Adrenal gland (tissue), 5 donors: Measurements from ENCODE around the gene MRPL21.

Experiments
- POLR2A ChIP-seq, 2 donors: fragments of 450-650 bp; IDR thresholded peaks; one replicate each; pipeline ENCODE4 v1.6.1; 2017; ENCODE audit warnings: antibody characterized with exemption in 2 of 2, mild to moderate bottlenecking in 2 of 2, moderate library complexity in 1 of 2
- TF ChIP-seq, protein P1 (sequence below), 6 experiments: fragments of 450-650 bp in 4 of 6; fragments of 200-600 bp in 2 of 6; sonication (generic) in 1 of 6; IDR thresholded peaks; 1 replicate in 5 of 6; 2 replicates in 1 of 6; pipeline versions ENCODE4 v1.5.1 to v1.8.0; 2016 to 2021; ENCODE audit warnings: antibody characterized with exemption in 6 of 6, mild to moderate bottlenecking in 2 of 6, moderate library complexity in 1 of 6
- donor health status: DM: no; HTN: no; CAD: no.

DNA sequence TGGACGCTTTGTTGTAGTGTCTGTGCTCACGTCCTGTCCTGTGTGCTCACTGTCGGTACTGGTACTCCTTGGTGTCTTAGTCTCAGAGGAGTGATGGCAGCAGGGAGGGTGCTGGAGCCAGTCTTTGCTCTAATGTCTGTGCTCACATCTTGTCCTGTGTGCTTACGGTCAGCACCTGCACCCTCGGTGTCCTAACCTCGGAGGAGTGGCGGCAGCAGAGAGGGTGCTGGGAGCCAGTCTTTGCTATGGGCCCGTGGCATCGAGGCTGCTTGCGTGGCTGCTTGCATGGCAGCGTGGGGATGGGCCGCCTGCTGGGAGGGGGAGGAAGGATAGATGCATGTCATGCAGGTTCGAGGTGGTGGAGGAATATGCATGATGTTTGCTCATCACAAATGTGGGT is 12.8 kb upstream of the MRPL21 start:
- TF ChIP-seq, protein P1, sequence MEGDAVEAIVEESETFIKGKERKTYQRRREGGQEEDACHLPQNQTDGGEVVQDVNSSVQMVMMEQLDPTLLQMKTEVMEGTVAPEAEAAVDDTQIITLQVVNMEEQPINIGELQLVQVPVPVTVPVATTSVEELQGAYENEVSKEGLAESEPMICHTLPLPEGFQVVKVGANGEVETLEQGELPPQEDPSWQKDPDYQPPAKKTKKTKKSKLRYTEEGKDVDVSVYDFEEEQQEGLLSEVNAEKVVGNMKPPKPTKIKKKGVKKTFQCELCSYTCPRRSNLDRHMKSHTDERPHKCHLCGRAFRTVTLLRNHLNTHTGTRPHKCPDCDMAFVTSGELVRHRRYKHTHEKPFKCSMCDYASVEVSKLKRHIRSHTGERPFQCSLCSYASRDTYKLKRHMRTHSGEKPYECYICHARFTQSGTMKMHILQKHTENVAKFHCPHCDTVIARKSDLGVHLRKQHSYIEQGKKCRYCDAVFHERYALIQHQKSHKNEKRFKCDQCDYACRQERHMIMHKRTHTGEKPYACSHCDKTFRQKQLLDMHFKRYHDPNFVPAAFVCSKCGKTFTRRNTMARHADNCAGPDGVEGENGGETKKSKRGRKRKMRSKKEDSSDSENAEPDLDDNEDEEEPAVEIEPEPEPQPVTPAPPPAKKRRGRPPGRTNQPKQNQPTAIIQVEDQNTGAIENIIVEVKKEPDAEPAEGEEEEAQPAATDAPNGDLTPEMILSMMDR (IDR thresholded peaks at IDR 0.05): no peak
- no peak for TF ChIP-seq POLR2A (IDR thresholded peaks at IDR 0.05)
